NCI-H2171 treated with DMSO at 0.1 percent for 48 hours (cell line): ENCODE results near the gene PROSER2.
"Not testable (repeated sequence)": the region's sequence is repeated elsewhere in the genome, so short reads cannot be mapped to it uniquely, and the experiment has no call there.

Experiments
- DNase-seq: peaks from one replicate; lab custom pipeline; 2025; lab: John Stamatoyannopoulos, UW

Gene PROSER2

DNA sequence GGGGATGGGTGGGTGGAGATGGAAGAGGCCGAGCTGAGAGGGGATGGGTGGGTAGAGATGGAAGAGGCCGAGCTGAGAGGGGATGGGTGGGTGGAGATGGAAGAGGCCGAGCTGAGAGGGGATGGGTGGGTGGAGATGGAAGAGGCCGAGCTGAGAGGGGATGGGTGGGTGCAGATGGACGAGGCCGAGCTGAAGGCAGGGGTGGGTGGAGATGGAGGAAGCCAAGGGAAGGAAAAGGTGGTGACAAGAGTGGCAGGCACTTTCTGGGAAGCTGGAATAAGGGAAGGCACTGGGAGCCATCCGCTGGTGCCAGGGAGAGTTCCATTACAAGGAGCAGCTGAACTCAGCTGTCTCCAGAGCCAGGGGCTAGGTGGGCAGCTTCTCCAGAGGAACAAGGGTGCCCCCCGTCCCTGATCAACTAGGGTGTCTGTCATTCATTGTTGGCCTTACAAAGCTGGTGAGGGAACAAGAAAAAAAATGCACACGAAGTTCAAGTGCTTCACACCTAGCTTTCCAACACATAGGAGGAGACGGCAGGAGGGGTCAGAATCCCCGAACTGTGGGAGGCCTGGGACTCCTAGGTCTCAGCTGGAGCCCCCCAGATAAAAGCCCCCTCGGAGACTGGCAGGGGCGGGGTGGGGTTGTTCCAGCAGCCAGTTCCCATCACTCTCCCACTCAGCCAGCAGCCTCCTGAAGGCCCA, 62.4 kb downstream of the PROSER2 start:
- no peak for DNase-seq

GRCh38 chr10:11886138-11886474, 63.0 kb downstream of the PROSER2 start:
- DNase-seq, result no peak

DNA sequence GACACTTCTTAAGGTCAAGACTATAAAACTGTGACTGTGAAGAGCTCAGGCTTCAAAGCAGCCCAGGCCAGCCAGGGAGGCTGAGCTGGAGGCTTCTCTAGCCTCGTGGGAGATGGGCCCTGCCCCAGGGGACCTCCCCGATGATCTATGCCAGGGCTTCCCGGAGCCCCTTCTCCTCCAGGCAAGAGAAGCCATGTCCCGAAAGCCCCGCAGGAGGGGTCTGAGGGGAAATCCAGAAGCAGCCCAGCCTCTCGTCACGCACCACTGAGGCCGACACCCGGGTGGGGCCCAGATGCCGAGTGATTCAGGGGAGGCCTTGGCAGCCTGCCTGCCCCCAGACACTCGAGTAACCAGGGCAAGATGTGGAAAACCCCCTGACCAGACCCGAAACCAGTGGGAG, 63.7 kb downstream of the PROSER2 start:
- DNase-seq, result no peak

- no peak for DNase-seq
Observed at GRCh38 chr10:11887381-11888227, 64.4 kb downstream of the PROSER2 start.

DNA sequence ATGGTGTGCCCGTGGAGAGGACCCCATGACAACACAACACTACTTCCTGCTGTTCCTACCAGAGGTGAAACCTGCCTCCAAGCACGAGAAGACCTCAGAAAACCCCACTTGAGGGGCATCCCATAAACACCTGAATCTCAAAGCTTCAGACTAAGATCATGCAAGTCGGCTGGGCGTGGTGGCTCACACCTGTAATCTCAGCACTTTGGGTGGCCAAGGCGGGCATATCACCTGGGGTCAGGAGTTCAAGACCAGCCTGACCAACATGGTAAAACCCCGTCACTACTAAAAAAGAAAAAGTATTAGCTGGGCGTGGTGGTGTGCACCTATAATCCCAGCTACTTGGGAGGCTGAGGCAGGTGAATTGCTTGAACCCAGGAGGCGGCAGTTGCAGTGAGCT, 66.1 kb downstream of the PROSER2 start:
- not testable (repeated sequence) for DNase-seq

DNA sequence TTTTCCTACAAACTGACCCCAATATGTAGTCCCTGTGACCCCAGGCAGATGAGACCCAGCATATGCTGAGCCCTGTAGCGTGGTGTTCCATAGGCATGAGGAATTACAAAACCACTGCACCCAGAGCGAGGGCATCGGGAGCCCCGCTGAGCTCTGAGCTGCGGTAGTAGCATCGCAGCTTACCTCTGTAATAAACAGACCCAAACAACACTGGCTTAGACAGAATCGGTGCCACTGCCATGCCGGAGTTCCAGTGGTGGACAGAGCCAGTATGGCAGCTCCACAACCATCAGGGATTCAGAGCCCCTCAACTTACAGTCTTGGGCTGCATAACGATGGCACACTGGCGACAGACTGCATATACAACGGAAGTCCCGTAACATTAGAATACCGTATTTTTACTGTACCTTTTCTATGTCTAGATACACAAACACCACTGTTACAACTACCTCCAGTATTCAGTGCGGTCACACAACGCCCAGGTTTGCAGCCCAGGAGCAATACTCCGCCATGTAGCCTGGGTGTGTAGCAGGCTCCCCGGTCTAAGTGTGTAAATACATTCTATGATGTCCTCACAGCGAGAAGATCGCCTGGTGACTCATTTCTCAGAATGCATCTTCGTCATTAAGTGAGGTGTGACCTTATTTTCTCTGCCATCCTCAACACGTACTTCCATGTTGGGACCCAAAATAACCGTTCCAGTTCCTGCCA, 68.8 kb downstream of the PROSER2 start:
- no peak for DNase-seq

GRCh38 chr10:11893749-11894278, 70.7 kb downstream of the PROSER2 start:
- DNase-seq, result no peak

GRCh38 chr10:11894381-11895107, 71.4 kb downstream of the PROSER2 start:
- DNase-seq, result no peak

- DNase-seq, result no peak
Observed at GRCh38 chr10:11895108-11895466, 71.9 kb downstream of the PROSER2 start.

- no peak for DNase-seq
Observed at GRCh38 chr10:11895598-11895997, 72.4 kb downstream of the PROSER2 start.

- no peak for DNase-seq
Observed at GRCh38 chr10:11896549-11897200, 73.5 kb downstream of the PROSER2 start.

DNA sequence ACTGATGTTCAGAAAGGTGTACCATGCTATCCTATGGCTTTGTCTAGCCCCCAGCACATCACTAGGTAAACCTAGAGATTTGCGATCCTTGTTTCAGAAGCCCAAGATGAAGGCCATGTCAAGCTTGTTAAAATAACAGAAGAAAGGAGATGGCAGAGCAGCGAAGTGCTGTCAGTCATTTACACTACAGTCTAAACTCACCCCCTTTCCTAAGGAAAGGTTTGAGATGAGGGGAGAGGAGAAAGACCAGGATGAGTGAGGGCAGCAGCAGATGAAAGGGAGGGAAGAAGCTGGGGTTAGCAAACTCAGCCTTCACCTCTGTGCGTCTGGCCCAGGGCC, 74.8 kb downstream of the PROSER2 start:
- no peak for DNase-seq

DNA sequence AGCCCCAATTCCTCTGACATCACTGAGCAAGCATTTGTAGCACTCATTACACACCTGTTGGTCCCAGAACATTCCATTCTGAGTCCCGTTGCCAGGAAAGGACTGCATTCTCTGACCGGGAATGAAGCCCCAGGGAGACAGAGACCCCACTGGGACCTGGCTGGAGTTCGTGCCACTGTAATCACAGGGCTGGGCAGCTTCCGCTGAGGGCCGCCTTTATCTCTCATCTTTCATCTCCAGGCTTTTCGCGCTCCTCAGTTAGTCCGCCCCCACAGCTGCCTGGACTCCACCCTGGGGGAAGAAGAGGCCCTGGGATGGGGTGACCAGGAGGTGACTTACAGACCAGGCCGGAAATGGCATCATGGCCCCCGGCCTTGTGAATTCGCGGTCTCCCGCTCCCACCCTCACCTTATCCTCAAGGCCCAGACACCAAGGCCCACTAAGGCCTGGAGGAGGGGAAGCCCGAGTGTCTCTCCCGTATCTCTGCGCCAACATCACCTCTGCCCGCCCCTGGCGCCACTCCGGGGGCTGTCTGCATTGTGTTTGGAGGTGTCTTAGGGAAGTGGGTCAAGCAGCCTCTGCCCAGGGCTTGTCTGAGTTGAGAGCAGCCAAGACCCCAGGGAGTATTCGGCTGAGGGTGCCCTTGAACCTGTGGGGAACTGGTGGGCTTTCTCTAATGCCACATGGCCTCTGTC, 75.4 kb downstream of the PROSER2 start:
- DNase-seq, result no peak

GRCh38 chr10:11899067-11899876, 76.1 kb downstream of the PROSER2 start:
- DNase-seq, result no peak

DNA sequence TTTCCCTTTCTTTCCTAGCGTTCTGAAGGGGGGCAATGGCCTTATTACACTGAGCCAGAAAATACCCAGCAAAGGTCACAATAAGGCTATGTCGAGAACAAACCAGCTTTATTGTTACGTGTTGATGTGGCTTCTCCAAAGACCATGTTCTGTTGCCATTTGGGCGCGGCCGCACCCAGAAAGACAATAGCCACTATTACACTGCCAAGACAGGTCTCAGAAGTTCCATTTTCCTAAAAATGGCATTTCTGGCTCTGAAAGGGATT, 77.8 kb downstream of the PROSER2 start:
- no peak for DNase-seq

- no peak for DNase-seq
Observed at GRCh38 chr10:11901454-11901832, 78.3 kb downstream of the PROSER2 start.

DNA sequence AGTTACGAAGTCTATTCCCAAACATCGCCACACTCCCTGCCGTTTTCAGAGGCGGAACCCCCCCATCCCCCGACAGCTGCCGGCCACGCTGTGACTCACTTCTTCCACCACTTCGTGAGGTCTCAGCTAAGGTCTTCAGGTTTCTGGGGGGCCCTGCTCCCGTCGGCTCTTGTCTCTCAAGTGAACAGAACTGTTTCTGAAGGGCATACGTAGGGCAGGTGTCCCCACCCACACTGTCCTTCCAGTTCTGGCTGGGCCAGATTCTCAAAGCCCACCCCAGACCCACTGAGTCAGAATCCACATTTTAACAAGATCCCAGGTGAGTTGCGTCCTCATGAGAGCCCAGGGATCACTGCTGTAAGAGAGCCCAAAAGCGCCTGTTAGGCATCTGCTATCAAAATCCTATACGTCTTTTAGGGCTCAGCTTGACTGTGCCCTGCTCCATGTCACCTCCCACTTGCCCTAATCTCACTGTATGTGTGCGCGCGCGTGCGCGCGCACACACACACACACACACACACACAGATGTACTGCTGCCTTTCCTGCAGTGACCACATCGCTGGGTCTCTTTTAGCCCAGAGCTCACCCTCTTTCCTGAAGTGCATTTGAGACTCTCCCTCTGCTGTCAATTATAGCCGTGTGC, 78.8 kb downstream of the PROSER2 start:
- DNase-seq, result no peak

GRCh38 chr10:11902646-11903045, 79.5 kb downstream of the PROSER2 start:
- no peak for DNase-seq

DNA sequence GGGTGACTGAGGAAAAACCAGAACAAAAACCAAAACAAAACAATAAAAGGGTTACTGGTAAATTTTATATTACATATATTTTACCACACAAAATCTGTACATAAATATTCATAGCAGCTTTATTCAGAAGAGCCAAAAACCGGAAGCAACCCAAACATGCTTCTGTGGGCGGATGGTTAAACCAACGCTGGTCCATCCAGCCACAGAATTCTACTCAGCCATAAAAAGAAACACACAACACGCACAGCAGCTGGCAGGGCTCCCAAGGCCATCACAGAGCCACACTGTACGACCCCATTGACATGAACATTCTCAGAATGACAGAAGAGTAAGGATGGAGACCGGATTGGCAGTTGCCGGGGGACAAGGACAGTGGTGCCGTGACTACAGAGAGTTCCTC, 83.6 kb downstream of the PROSER2 start:
- DNase-seq, result no peak

DNA sequence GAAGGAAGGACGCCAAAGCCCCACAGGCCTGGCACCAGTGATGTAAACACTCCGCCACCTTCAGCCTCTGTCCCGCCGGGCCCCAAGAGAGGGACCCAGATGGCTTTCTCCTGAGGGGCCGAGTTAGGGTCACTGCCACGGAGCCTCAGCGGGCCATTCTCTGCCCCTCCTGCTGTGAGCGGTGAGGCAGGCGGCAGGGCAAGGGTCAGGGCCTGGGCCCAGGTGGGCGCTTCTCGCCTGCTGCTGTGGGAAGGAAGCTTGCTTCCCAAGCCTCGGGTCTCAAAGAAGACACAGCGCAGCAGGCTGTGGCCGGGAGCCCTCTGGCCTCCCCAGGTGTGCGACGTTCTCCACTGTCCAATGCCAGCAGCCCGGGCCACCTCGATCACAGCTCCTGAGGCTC, 84.8 kb downstream of the PROSER2 start:
- no peak for DNase-seq
